ENCODE measurements around the gene COA8. TPM values are rescaled to one million over a fixed set of nuclear protein-coding genes. Genes with fewer than 3 reads are reported as not detected.

The COA8 gene
- total and polyA plus RNA-seq, 2 of the 8 experiments (the other 6 are each of a cell fraction or from before 2014, with no cell fraction given): 7.1 to 35.5 TPM

- TF ChIP-seq CHD7 (IDR thresholded peaks at IDR 0.05; ENCODE audit: insufficient replicate concordance, low read length) (no peak), POLR2A (IDR thresholded peaks at IDR 0.05; ENCODE audit: control extremely low read depth in 1 of 2, low read depth in 2 of 2, low read length in 2 of 2) (no peak)
Observed at GRCh38 chr14:103621860-103622259, 59.1 kb downstream of the COA8 start (continued).

Data from H1 (cell line).